Thymus (tissue), 11 donors: ENCODE results near the gene ZNHIT2. TPM values are rescaled to one million over a fixed set of nuclear protein-coding genes. Genes with fewer than 3 reads are reported as not detected.

Source experiments
- DNase-seq, 9 donors: peaks; one replicate each; pipeline ENCODE4 v3.0.0-alpha.2; 2013; ENCODE audit warnings: low spot score in 9 of 9, low read depth in 6 of 9, missing footprints in 1 of 9
- H3K27ac ChIP-seq, 2 donors: one replicate each; pipeline ENCODE4 v1.5.1; 2013; ENCODE audit warnings: control low read depth in 1 of 2, low read depth in 1 of 2, low read length in 1 of 2, mild to moderate bottlenecking in 1 of 2, moderate library complexity in 1 of 2
- H3K27me3 ChIP-seq, 2 donors: one replicate each; pipeline ENCODE4 v1.5.1; 2013; ENCODE audit warnings: low read length in 1 of 2; ENCODE audit not compliant: control insufficient read depth in 2 of 2, insufficient read depth in 1 of 2
- H3K36me3 ChIP-seq, 2 donors: one replicate each; pipeline ENCODE4 v1.5.1; 2013; ENCODE audit warnings: low read length in 1 of 2, mild to moderate bottlenecking in 1 of 2, moderate library complexity in 1 of 2; ENCODE audit not compliant: control insufficient read depth in 2 of 2, insufficient read depth in 2 of 2
- H3K4me1 ChIP-seq, 2 donors: one replicate each; pipeline ENCODE4 v1.5.1; 2013; ENCODE audit warnings: low read length in 2 of 2; ENCODE audit not compliant: control insufficient read depth in 2 of 2, insufficient read depth in 2 of 2
- H3K4me3 ChIP-seq, 2 donors: one replicate each; pipeline ENCODE4 v1.5.1; 2013; ENCODE audit warnings: low read length in 2 of 2, control low read depth in 1 of 2, mild to moderate bottlenecking in 1 of 2
- H3K9me3 ChIP-seq, 2 donors: one replicate each; pipeline ENCODE4 v1.5.1; 2013; ENCODE audit warnings: low read length in 1 of 2, mild to moderate bottlenecking in 1 of 2; ENCODE audit not compliant: control insufficient read depth in 2 of 2, insufficient read depth in 1 of 2
- WGBS: extraction: QIAGEN DNeasy Blood & Tissue Kit; methylation state at CpG from one replicate; pipeline ENCODE4 v1.1.7; 2013; 5-methylcytosine and 5-hydroxymethylcytosine counted together
- polyA plus RNA-seq: library from polyadenylated mRNA; stranded (reverse); fragments of 200-250 nt; gene quantifications from one replicate; pipeline ENCODE4 v1.2.3, GENCODE V29; 2013
- total RNA-seq: library from RNA; stranded (reverse); fragments of 120-200 nt; gene quantifications from one replicate; pipeline ENCODE4 v1.2.4, GENCODE V29; 2013
- donor health status: healthy.

ZNHIT2 gene
- total and polyA plus RNA-seq, 2 donors: 10.1 to 16.5 TPM

DNA sequence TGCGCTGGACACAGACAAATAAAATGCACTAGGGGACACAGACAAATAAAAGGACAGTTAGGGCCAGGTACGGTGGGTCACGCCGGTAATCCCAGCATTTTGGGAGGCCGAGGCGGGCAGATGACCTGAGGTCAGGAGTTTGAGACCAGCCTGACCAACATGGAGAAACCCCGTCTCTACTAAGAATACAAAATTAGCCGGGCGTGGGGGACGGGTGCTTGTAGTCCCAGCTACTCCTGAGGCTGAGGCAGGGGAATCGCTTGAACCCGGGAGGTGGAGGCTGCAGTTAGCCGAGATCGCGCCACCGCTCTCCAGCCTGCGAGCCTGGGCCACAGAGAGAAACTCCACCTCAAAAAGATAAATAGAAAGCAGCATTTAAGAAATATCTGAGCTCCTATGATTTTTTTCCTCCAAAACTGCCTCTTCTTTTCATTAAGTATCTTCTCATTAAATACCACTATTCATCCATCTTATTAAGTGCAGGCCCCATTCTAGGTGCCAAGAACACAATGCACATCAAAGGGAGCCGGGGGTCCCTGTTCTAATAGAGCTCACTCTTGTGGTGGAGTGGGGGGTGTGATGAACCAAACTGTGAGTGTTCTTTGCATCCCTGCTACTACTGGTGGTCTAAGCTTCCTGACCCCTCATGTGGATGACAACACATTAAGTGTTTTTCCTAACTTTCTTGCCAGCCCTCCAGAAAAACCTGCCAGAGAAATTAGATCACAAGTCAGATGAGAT, 766 bp upstream of the ZNHIT2 start:
- DNase-seq: no peak
- H3K36me3 ChIP-seq: peaks cover 30 to 46% of the 10 kb centered on the region in 2 donors
- H3K27ac ChIP-seq: peak overlapping the region in 1 of 2 donors; percentile 71
- H3K4me3 ChIP-seq: no peak overlapping the region
- 95% methylated on average over 18 of the region's 18 CpGs for WGBS
- peaks cover 0 to 3% of the 10 kb centered on the region in 2 donors for H3K9me3 ChIP-seq
- H3K27me3 ChIP-seq: no peaks in the 10 kb centered on the region
- peaks cover 20 to 51% of the 10 kb centered on the region in 2 donors for H3K4me1 ChIP-seq

DNA sequence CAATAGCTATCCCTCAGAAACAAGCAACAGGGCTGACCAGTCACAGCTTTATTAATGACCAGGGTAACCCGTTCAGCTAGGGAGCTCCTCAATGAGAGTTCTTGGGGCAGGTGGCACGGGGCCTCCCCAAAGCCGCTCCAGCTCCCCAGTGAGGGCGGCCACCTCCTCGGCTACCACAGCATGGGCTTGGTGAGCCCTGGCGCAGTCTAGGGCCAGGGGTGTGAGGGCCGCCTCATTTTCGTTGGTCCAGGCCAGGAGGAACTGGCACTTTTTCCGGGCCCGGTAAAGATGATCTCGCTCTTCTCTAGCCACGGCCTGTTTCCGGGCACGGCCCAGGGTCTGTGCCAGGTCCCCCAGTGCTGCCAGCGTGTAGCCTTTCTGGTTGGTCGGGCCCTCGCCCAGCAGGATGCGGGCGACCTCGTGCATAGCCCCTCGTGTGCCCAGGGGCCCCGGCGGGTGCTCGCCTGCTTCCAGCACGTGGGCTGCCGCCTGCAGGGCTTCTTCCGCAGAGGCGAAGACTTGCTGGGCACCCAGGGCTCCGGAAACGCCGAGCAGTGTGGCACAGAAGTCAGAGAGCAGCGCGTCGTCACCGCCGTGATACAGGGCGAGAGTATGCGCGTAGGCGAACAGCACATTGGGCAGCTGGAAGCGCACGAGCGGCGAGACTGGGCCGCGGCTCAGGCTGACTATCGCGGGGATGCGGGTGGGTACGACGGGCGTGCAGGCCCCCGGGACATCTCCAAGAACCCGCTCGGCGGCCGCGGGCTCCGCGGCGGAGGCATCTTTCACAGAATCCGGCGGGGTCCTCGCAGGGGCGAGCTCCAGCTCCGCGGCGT, 913 bp downstream of the ZNHIT2 start:
- Histone ChIP-seq H3K27me3 (peaks cover 0 to 3% of the 10 kb centered on the region in 2 donors), H3K4me3 (peak overlapping the region; percentile 71 to 85), H3K9me3 (peaks cover 0 to 12% of the 10 kb centered on the region in 2 donors), H3K27ac (peak overlapping the region; percentile 91 to 93), H3K36me3 (peaks cover 30 to 45% of the 10 kb centered on the region in 2 donors), H3K4me1 (peaks cover 25 to 57% of the 10 kb centered on the region in 2 donors)
- WGBS: 28% methylated on average over 68 of the region's 68 CpGs
- peak in 3 of 9 donors; percentile 44 to 68 (median 60) for DNase-seq

DNA sequence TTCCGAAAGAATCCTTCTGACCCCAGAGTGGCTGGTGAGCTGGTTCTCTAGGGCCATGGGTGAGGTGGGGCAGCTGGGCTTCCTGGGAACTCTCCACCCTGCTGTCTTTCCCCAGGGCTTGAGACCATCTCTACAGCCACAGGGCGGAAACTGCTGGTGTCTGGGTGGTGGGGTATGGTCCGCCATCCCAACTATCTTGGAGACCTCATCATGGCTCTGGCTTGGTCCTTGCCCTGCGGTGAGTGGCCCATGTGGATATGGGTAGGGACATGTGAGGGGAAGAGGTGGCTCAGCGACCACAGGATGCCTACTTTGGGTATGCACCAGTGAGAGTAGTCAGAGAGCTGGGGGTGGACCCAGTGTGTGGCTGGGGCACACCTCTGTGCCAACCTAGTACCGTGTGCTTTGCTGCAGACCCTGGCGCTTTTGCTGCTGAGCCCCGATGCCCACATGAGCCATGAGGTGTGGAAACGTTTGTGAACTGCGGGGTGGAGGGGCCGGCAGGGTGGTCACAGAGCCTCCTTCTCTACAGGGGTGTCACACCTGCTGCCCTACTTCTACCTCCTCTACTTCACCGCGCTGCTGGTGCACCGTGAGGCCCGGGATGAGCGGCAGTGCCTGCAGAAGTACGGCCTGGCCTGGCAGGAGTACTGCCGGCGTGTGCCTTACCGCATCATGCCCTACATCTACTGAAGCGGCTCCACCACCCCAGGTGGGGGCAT, 2.0 kb downstream of the ZNHIT2 start:
- Histone ChIP-seq H3K4me1 (peaks cover 20 to 58% of the 10 kb centered on the region in 2 donors), H3K27ac (no peak overlapping the region), H3K36me3 (peaks cover 27 to 42% of the 10 kb centered on the region in 2 donors), H3K27me3 (peaks cover 0 to 3% of the 10 kb centered on the region in 2 donors), H3K4me3 (no peak overlapping the region), H3K9me3 (peaks cover 0 to 12% of the 10 kb centered on the region in 2 donors)
- no peak for DNase-seq
- 97% methylated on average over 21 of the region's 21 CpGs for WGBS

DNA sequence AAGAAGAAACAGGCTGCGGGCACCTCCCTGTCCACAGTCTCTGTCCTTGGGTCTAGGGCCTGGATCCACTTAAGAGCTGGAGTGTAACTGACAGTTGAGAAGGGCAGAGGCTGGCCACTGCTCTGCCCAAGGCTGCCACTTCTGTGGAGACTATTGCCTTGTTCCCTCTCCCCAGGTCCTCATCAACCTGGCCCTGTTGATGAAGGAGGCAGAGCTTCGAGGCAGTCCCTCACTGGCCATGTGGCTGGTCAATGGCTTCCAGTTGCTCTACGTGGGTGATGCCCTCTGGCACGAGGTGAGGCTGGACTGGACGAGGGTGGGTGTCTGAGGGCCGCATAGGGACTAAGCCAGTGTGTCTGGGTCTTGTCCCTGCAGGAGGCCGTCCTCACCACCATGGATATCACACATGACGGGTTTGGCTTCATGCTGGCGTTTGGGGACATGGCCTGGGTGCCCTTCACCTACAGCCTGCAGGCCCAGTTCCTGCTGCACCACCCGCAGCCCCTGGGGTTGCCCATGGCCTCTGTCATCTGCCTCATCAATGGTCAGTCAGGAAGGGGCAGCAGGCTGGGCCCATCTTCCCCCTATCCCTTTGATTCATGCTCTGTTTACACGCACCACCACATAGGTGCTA, 2.8 kb downstream of the ZNHIT2 start:
- no peak overlapping the region for H3K4me3 ChIP-seq
- H3K36me3 ChIP-seq: peaks cover 20 to 38% of the 10 kb centered on the region in 2 donors
- no peak overlapping the region for H3K27ac ChIP-seq
- peaks cover 0 to 12% of the 10 kb centered on the region in 2 donors for H3K9me3 ChIP-seq
- no peak for DNase-seq
- H3K4me1 ChIP-seq: peaks cover 21 to 60% of the 10 kb centered on the region in 2 donors
- 94% methylated on average over 11 of the region's 11 CpGs for WGBS
- peaks cover 0 to 3% of the 10 kb centered on the region in 2 donors for H3K27me3 ChIP-seq

DNA sequence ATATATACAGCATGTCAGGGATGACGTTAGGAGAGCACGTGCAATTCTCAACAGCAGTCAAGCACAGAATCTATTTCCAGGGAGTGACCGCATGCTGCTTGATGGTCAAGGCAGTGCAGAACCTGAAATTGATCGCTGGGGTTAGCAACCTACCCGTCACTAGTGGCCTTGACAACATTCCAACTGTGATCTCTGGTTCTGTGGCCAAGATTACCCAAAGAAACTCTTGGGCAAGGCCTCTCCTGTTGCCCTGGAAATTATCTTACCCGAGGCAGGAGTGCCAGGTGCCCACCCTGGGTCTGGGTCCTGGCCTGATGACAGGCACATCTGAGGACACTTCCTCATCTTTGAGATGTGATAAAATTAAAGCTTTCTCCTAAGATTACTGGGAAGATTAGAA, 3.7 kb downstream of the ZNHIT2 start:
- Histone ChIP-seq H3K4me1 (peaks cover 21 to 60% of the 10 kb centered on the region in 2 donors), H3K27me3 (peaks cover 0 to 3% of the 10 kb centered on the region in 2 donors), H3K9me3 (peaks cover 0 to 12% of the 10 kb centered on the region in 2 donors), H3K36me3 (peaks cover 20 to 43% of the 10 kb centered on the region in 2 donors), H3K27ac (no peak overlapping the region), H3K4me3 (no peak overlapping the region)
- 95% methylated on average over 6 of the region's 6 CpGs for WGBS
- DNase-seq: no peak

DNA sequence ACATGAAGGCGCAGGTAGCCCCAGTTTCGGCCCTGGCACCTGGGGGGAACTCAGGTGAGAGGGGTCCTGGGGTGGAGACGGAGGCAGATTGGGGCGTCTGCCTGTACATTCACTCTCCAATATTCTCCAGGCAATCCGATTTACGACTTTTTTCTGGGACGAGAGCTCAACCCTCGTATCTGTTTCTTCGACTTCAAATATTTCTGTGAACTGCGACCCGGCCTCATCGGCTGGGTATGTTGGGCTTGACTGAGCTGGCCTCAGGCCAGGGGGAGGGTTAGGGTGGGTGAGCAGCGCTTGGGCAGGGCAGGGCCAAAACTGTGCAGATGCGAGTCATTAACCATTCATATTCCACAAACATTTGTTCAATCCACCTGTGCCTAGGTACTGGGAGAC, 4.1 kb downstream of the ZNHIT2 start:
- peaks cover 0 to 12% of the 10 kb centered on the region in 2 donors for H3K9me3 ChIP-seq
- H3K27me3 ChIP-seq: peaks cover 0 to 3% of the 10 kb centered on the region in 2 donors
- H3K4me3 ChIP-seq: peak overlapping the region; percentile 67 to 78
- peaks cover 21 to 60% of the 10 kb centered on the region in 2 donors for H3K4me1 ChIP-seq
- 39% methylated on average over 14 of the region's 14 CpGs for WGBS
- peaks cover 23 to 41% of the 10 kb centered on the region in 2 donors for H3K36me3 ChIP-seq
- DNase-seq: no peak
- H3K27ac ChIP-seq: peak overlapping the region; percentile 86 to 93

DNA sequence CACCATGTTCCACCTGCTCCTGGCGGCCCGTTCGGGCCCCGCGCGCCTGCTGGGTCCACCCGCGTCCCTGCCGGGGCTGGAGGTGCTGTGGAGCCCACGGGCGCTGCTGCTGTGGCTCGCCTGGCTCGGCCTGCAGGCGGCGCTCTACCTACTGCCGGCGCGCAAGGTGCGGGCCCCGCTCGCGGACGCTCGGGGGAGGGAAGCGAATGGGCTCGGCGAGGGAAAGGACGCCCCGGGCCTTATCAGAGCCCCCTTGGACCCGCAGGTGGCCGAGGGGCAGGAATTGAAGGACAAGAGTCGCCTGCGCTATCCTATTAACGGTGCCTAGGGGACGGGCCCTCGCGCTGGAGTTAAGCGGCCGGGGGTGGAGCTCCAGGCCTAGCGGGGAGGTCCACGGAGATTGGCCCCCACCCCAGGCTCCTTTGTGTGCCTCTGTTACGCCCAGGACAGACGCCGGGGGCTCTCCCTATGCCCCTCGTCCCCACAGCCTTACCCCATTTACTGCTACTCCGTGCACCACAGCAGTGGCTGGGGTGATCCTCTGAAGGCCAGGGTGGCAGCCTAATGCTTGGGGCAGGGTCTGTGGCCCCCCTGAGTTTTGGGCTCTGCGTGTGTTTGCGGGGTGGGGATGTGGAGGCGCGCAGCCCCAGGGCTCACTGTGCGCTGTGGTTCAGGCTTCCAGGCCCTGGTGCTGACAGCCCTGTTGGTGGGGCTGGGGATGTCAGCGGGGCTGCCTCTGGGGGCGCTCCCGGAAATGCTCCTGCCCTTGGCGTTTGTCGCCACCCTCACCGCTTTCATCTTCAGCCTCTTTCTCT, 4.7 kb downstream of the ZNHIT2 start:
- Histone ChIP-seq H3K27ac (peak overlapping the region; percentile 86 to 93), H3K36me3 (peaks cover 29 to 41% of the 10 kb centered on the region in 2 donors), H3K4me3 (peak overlapping the region; percentile 67 to 78), H3K9me3 (peaks cover 0 to 12% of the 10 kb centered on the region in 2 donors), H3K27me3 (peaks cover 0 to 3% of the 10 kb centered on the region in 2 donors), H3K4me1 (peaks cover 21 to 58% of the 10 kb centered on the region in 2 donors)
- under 1% methylated on average over 57 of the region's 57 CpGs for WGBS
- peak in 5 of 9 donors; percentile 55 to 87 (median 76) for DNase-seq
